GM19328 (cell line): ENCODE data around the gene SULT2B1.

Experiments
- ATAC-seq: cut with Tn5 transposase; IDR thresholded peaks from one replicate; pipeline ENCODE4 v1.9.1; 2021; ENCODE audit warnings: mild to moderate bottlenecking, moderate library complexity; ENCODE audit not compliant: unreplicated experiment

The SULT2B1 gene

GRCh38 chr19:48598996-48599700 is 47.2 kb downstream of the SULT2B1 start:
- ATAC-seq = no peak

DNA sequence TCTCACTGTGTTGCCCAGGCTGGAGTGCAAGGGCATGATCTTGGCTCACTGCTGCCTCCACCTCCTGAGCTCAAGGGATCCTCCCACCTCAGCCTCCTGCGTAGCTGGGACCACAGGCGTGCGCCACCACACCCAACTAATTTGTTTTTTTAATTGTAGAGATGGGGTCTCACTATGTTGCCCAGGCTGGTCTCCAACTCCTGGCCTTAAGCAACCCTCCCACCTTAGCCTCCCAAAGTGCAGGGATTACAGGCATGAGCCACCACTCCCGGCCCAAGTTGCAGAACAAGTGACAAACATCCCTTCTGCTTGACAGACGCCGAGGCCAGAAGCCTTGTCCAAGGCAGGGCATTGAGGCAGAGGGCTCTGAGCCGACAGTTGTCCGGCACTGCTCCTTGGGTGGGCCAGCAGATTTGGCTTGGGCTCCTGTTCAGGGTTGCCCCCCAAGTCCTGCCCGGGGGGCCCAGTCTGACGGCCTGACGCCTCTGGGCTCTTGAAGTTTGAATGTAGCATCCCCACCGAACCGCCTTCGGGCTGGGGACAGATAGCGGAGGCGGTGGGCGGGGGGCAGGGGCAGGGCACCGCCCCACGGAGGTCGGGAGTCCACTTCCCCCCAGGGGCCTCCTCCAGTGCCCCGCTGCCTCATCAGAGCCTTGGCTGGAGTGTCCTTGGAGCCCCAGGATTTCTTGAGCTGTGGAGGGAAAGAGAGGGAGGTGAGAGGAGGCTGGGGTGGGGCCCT is 48.9 kb downstream of the SULT2B1 start:
- ATAC-seq = no peak

GRCh38 chr19:48603001-48603400 is 51.0 kb downstream of the SULT2B1 start:
- no peak for ATAC-seq

- ATAC-seq = no peak
Observed at GRCh38 chr19:48603449-48603848, 51.5 kb downstream of the SULT2B1 start.

GRCh38 chr19:48603850-48604249 is 51.9 kb downstream of the SULT2B1 start:
- no peak for ATAC-seq

GRCh38 chr19:48606463-48607358 is 54.7 kb downstream of the SULT2B1 start, which contains the start of gene SPACA4:
SPACA4 (plus strand) TSS chr19:48606742; CDS start chr19:48606979, 237 bp downstream.
- ATAC-seq = no peak

DNA sequence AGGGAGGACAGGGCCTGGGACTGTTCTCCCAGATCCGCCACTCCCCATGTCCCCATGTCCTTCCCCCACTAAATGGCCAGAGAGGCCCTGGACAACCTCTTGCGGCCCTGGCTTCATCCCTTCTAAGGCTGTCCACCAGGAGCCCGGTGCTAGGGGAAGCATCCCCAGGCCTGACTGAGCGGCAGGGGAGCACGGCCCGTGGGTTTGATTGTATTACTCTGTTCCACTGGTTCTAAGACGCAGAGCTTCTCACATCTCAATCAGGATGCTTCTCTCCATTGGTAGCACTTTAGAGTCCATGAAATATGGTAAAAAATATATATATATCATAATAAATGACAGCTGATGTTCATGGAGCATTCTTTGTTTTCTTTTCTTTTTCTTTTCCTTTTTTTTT is 55.4 kb downstream of the SULT2B1 start:
- ATAC-seq = no peak

DNA sequence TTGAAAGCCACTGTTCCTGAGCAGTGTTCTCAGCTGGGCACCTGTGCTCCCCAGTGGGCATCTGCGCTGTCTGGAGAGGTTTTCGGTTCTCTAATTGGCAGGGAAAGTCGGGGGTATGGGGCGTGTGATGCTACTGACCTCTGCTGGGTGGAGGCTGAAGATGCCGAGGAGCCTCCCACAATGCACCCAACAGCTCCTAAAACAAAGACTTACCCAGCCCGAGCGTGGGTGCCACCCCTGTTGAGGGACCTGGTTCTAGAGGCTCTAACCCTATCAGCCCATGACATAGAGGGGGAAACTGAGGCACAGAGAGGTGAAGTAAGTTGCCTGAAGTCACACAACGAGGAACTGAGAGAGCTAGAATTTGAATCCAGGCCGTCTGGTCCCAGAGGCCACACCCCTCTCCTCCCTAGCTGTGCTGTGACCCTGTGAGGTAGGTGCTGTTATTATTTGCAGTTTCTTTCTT is 56.9 kb downstream of the SULT2B1 start:
- ATAC-seq = no peak

DNA sequence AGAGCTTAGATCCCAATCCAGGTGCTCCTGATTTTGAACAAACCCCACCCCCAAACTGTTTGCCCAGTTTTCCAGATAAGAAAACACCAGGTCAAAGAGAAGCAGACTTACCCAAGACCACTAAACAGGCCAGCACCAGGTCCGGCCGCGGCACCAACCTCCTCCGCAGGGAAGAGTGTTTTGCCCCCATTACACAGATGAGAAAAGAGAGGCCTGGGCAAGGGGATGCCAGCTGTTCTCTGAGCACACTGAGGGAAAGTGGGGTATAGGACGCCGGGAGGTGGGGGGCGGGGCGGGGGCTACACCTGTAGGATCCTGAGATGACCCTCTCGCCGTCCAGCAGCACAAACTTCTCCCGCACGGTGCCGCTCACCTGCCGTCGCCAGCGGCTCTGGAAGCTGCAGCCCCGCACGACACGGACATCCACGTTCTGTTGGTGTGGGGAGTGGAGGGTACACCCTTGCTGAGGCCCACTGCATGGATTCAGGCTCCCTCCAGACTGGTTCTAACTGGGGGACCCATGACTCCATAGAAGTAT is 57.7 kb downstream of the SULT2B1 start:
- no peak for ATAC-seq

DNA sequence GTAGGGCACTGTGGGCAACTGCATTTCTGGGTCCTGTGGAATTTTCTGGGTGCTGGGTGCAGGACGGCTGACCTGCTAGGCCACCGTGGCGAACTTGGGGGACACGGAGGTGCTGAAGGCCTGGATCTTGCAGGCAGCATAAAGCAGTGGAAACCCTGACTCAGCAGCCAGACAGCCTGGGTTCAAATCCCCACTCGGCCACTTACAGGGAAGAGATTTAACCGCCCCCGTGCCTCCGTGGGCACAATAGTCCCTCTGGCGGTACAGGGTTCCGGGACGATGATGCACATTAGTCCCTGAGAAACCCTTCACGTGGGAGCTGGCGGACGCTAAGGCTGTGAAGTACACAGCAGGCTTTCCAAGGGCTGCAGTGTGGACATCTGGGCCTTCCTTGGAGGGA is 59.9 kb downstream of the SULT2B1 start:
- no peak for ATAC-seq

- ATAC-seq = no peak
Observed at GRCh38 chr19:48613024-48613851, 61.3 kb downstream of the SULT2B1 start.

GRCh38 chr19:48613852-48614435 is 62.0 kb downstream of the SULT2B1 start:
- no peak for ATAC-seq

DNA sequence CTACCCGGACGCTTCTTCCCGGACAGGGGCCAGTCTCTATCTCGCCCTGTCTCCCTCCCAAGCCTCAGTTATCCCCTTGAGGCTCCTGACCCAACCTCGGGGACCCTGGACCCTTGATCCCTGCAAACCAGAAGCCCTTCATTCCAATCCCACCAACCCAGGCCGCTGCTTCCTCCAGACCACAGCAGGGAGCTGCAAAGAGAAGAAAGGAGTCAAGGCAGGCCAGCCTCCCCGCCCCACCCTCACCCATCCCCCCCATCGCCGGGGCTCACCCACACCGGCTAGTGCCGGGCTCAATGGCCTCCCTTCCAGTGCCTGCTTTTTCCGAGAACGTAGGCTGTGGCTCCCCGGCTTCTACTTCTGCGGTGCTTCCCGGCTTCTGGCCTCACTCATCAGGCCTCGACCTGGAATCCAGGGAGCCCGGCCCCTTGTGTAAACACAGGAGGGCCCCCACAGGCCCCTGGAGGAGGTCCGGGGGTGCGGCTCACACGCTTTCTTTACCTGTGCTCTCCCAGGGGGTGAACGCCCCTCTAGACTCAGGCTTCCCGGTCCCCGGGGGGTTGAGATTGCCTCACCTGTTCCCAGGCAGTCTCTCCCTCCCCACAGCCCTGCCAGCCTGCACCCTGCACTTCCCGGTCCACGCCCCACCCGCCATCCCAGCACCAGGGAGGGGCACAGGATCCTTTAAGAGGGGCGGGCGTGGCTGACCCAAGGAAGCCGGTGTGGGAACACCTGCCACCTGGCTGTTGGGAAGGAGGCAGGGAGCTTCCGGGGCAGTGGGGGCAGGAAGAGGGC is 62.7 kb downstream of the SULT2B1 start, which contains the start of gene FAM83E:
Gene FAM83E, minus strand, starts transcription at position 641 of the 795 bp plus-strand sequence. CDS start 1,704 bp downstream, outside the sequence.
- no peak for ATAC-seq

DNA sequence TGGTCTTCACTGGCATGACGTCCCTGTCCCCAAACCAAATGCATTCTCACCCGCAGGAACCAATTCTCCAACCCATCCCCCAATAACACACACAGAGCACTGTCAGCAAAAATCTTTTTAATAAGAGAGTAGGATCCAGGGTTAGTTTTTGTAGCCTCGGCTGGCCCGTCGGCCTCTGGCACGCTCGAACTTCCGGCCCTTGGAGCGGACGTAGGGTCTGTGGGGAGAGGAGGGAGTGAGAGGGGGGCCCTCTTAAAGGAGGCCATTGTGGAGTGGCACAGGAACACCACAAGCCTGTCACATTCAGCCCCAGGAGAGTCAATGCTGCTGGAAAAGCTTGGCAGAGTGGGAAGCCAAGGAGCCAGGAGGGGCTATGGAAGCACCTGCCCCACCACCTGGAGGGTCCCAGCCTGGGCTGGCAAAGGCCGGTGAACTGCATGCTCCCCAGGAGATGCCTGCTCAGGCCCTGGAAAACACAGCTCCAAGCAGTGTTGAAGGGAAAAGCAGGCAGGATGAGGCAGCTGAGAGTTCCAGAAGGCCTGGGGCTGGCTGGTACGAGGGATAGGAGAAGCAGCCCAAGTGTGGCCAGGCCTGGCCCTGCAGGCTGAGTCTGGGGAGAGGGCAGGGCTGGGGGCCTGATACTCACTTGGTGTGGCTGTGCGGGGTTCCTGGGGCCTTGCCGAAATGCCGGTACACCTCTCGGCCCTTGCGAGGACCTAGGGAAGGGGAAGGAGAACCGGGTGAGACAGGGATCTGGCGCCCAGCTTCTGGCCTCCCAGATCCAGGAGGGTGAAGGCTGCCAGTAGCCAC is 63.5 kb downstream of the SULT2B1 start:
- ATAC-seq = no peak

- no peak for ATAC-seq
Observed at GRCh38 chr19:48616041-48616436, 64.1 kb downstream of the SULT2B1 start.

GRCh38 chr19:48616491-48617056 is 64.6 kb downstream of the SULT2B1 start:
- no peak for ATAC-seq

- no peak for ATAC-seq
Observed at GRCh38 chr19:48617146-48617937, 65.4 kb downstream of the SULT2B1 start.
